Colonic mucosa (tissue), 4 donors: ENCODE measurements around the gene SFMBT2. TPM values are rescaled to one million over a fixed set of nuclear protein-coding genes. Genes with fewer than 3 reads are reported as not detected.

Experiments used
- DNase-seq: peaks from one replicate; pipeline ENCODE4 v3.0.0-alpha.2; 2020
- H3K27ac ChIP-seq: fragments of 200-600 bp; one replicate; pipeline ENCODE4 v1.8.0; 2021
- H3K27me3 ChIP-seq: fragments of 200-600 bp; one replicate; pipeline ENCODE4 v1.8.0; 2021
- H3K36me3 ChIP-seq: fragments of 200-600 bp; one replicate; pipeline ENCODE4 v1.8.0; 2021
- H3K4me1 ChIP-seq: fragments of 200-600 bp; one replicate; pipeline ENCODE4 v1.8.0; 2021; ENCODE audit warnings: mild to moderate bottlenecking
- H3K4me3 ChIP-seq: fragments of 200-600 bp; one replicate; pipeline ENCODE4 v1.8.0; 2021
- H3K9ac ChIP-seq, 2 donors: one replicate each; pipeline ENCODE4 v1.7.0; 2013; ENCODE audit warnings: control low read depth in 2 of 2, low read depth in 2 of 2, low read length in 2 of 2
- H3K9me3 ChIP-seq: fragments of 200-600 bp; one replicate; pipeline ENCODE4 v1.8.0; 2021
- intact Hi-C: fragments of 100-400 bp; cut with DNase I; formaldehyde crosslinking; loops from one replicate; pipeline ENCODE4 v1.14.1; 2022
- total RNA-seq, 2 donors: library from RNA; stranded (reverse); fragmentation: NEBNext Ultra II Directional in 1 of 2; extraction: Animal tissue kit (Norgen Biotek cat#: 25700) in 1 of 2; gene quantifications; one replicate each; pipeline ENCODE4 v1.2.1, GENCODE V29; 2021
- TF ChIP-seq, protein P1 (sequence below): fragments of 200-600 bp; IDR thresholded peaks from one replicate; pipeline ENCODE4 v1.8.0; 2022; ENCODE audit warnings: antibody characterized with exemption, mild to moderate bottlenecking
- donor health status: healthy.
- donor health status: DM: no; HTN: no; CAD: no.
- donor health status: DM: no; HTN: no; CAD: no.

The SFMBT2 gene
- total RNA-seq, 2 donors from 2014 or later: 2.3 to 3.5 TPM

- H3K4me1 ChIP-seq: no peaks in the 10 kb centered on the region
- no peak overlapping the region for H3K27ac ChIP-seq
- no peak for DNase-seq
- H3K27me3 ChIP-seq: no peaks in the 10 kb centered on the region
- intact Hi-C loops: no loop called here
- TF ChIP-seq, protein P1, sequence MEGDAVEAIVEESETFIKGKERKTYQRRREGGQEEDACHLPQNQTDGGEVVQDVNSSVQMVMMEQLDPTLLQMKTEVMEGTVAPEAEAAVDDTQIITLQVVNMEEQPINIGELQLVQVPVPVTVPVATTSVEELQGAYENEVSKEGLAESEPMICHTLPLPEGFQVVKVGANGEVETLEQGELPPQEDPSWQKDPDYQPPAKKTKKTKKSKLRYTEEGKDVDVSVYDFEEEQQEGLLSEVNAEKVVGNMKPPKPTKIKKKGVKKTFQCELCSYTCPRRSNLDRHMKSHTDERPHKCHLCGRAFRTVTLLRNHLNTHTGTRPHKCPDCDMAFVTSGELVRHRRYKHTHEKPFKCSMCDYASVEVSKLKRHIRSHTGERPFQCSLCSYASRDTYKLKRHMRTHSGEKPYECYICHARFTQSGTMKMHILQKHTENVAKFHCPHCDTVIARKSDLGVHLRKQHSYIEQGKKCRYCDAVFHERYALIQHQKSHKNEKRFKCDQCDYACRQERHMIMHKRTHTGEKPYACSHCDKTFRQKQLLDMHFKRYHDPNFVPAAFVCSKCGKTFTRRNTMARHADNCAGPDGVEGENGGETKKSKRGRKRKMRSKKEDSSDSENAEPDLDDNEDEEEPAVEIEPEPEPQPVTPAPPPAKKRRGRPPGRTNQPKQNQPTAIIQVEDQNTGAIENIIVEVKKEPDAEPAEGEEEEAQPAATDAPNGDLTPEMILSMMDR: no peak
- no peaks in the 10 kb centered on the region for H3K36me3 ChIP-seq
- no peaks in the 10 kb centered on the region for H3K9me3 ChIP-seq
- no peak overlapping the region for H3K4me3 ChIP-seq
- H3K9ac ChIP-seq: no peak overlapping the region
Measured at GRCh38 chr10:7209458-7209857, 201.4 kb downstream of the SFMBT2 start.

- no peaks in the 10 kb centered on the region for H3K4me1 ChIP-seq
- no peaks in the 10 kb centered on the region for H3K9me3 ChIP-seq
- TF ChIP-seq, protein P1: no peak
- H3K9ac ChIP-seq: no peak overlapping the region
- intact Hi-C loops: no loop called here
- H3K27ac ChIP-seq: no peak overlapping the region
- no peaks in the 10 kb centered on the region for H3K27me3 ChIP-seq
- no peaks in the 10 kb centered on the region for H3K36me3 ChIP-seq
- no peak for DNase-seq
- H3K4me3 ChIP-seq: no peak overlapping the region
Measured at GRCh38 chr10:7206412-7207100, 204.3 kb downstream of the SFMBT2 start.

GRCh38 chr10:7205656-7206055 lies 205.2 kb downstream of the SFMBT2 start:
- Histone ChIP-seq H3K9me3 (no peaks in the 10 kb centered on the region), H3K4me1 (no peaks in the 10 kb centered on the region), H3K27me3 (no peaks in the 10 kb centered on the region), H3K36me3 (no peaks in the 10 kb centered on the region), H3K27ac (no peak overlapping the region), H3K4me3 (no peak overlapping the region), H3K9ac (no peak overlapping the region)
- intact Hi-C loops: no loop called here
- no peak for DNase-seq
- TF ChIP-seq, protein P1: no peak

- Histone ChIP-seq H3K4me3 (no peak overlapping the region), H3K9me3 (no peaks in the 10 kb centered on the region), H3K4me1 (no peaks in the 10 kb centered on the region), H3K27me3 (no peaks in the 10 kb centered on the region), H3K36me3 (no peaks in the 10 kb centered on the region), H3K9ac (no peak overlapping the region), H3K27ac (no peak overlapping the region)
- no peak for DNase-seq
- TF ChIP-seq, protein P1: no peak
- intact Hi-C loops: no loop called here
Measured at GRCh38 chr10:7202793-7203355, 208.0 kb downstream of the SFMBT2 start.

DNA sequence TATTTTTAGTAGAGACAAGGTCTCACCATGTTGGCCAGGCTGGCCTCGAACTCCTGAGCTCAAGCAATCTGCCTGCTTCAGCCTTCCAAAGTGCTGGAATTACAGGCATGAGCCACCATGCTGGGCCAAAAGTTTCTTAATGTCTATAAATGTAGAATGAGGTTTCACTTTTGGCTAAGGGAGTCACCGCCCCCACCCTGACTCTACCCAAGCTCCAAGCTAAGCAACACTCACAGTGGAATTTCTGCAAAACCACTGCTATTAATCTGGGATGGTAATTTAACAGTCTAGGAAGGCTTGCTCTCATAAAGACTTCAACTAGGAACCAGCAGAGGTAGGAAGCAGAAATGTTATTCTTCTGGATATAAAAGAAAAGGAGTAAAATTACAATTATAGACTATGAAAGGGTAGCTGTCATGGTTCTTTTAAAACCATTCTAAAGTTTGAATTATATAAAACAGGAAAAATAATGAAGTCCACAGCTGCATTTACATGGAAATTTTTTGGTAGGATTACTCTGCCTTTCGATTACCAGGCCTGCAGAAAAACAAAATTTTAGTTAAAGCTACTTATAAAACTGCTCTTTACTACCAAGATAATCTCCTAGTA lies 211.6 kb downstream of the SFMBT2 start:
- H3K27me3 ChIP-seq: no peaks in the 10 kb centered on the region
- no peak for DNase-seq
- H3K9me3 ChIP-seq: no peaks in the 10 kb centered on the region
- H3K36me3 ChIP-seq: no peaks in the 10 kb centered on the region
- TF ChIP-seq, protein P1: no peak
- no peaks in the 10 kb centered on the region for H3K4me1 ChIP-seq
- intact Hi-C loops: no loop called here
- no peak overlapping the region for H3K27ac ChIP-seq
- H3K9ac ChIP-seq: no peak overlapping the region
- H3K4me3 ChIP-seq: no peak overlapping the region
